Prostate gland (tissue), 2 donors: Measurements from ENCODE around the gene HNRNPM. TPM values are rescaled to one million over a fixed set of nuclear protein-coding genes. Genes with fewer than 3 reads are reported as not detected.

Experiments used
- DNase-seq: peaks from one replicate; pipeline ENCODE4 v3.0.0-alpha.2; 2019; ENCODE audit warnings: low spot score
- H3K27ac ChIP-seq, 2 donors: fragments of 200-600 bp; sonication (generic); 2 replicates each; pipeline ENCODE4 v1.5.1; 2017 to 2019
- H3K27me3 ChIP-seq: fragments of 200-600 bp; sonication (generic); replicated peaks from 2 replicates; pipeline ENCODE4 v1.5.1; 2019; ENCODE audit not compliant: insufficient read depth
- H3K36me3 ChIP-seq, 2 donors: fragments of 200-600 bp; sonication (generic); 1 replicate in 1 of 2; 2 replicates in 1 of 2; pipeline versions ENCODE4 v1.5.1 to v1.8.1; 2017 to 2019
- H3K4me1 ChIP-seq: fragments of 200-600 bp; sonication (generic); replicated peaks from 2 replicates; pipeline ENCODE4 v1.5.1; 2019
- H3K4me3 ChIP-seq, 2 donors: fragments of 200-600 bp; sonication (generic); 2 replicates each; pipeline ENCODE4 v1.5.1; 2017 to 2019
- H3K9me3 ChIP-seq: fragments of 200-600 bp; sonication (generic); 2 replicates; pipeline ENCODE4 v1.5.1; 2017
- CTCF ChIP-seq, 4 experiments: fragments of 200-600 bp in 2 of 4; fragments of 450-650 bp in 2 of 4; sonication (generic) in 2 of 4; IDR thresholded peaks; 1 replicate in 3 of 4; 2 replicates in 1 of 4; pipeline ENCODE4 v1.5.1; 2016 to 2019; ENCODE audit warnings: antibody characterized with exemption in 4 of 4, mild to moderate bottlenecking in 2 of 4, moderate library complexity in 2 of 4
- POLR2A ChIP-seq: fragments of 450-650 bp; IDR thresholded peaks from one replicate; pipeline ENCODE4 v1.6.1; 2016; ENCODE audit warnings: antibody characterized with exemption, mild to moderate bottlenecking
- POLR2AphosphoS5 ChIP-seq: sonication (generic); formaldehyde crosslinking; IDR thresholded peaks from one replicate; pipeline ENCODE4 v1.6.1; 2017; ENCODE audit warnings: antibody characterized with exemption
- WGBS: methylation state at CpG from one replicate; pipeline ENCODE4 v1.1.5; 2018; 5-methylcytosine and 5-hydroxymethylcytosine counted together
- intact Hi-C: fragments of 100-400 bp; cut with DNase I; formaldehyde crosslinking; loops from one replicate; pipeline ENCODE4 v1.14.2; 2022
- total RNA-seq, 2 donors: library from RNA; depleted of rRNA; stranded (reverse); fragments of >200 nt; gene quantifications; one replicate each; pipeline ENCODE4 v1.1.0, GENCODE V29; 2016

The HNRNPM gene
- total RNA-seq, 2 donors from 2014 or later: 111 to 147 TPM

DNA sequence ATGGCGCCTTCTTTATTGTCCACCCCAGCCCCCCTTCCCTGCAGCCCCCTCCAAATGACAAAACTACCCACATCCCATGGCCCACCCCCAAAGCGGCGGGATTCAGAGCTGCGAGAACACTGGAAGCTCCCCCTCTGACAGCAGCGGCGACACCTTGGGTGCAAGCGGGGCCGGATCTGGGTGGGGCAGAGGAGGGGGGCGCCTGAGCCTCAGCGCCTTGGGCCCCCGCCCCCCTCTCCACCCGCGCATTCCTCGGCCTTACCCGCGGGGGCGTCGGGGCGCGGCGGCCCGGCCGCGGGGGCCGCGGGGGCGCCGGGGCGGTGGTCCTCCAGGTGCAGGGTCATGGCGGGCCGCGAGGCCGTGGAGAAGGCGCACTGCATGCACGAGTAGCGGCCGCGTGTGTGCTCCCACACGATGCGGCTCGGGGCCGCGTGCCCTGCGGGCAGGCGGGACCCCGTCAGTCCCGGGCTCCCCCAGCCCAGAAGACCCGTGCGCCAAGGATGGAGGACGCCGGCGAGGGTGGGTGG lies 65.9 kb downstream of the HNRNPM start:
- no peak for DNase-seq
- H3K27me3 ChIP-seq: no peaks in the 10 kb centered on the region
- H3K27ac ChIP-seq: no peak overlapping the region
- H3K9me3 ChIP-seq: no peaks in the 10 kb centered on the region
- H3K4me3 ChIP-seq: no peak overlapping the region
- TF ChIP-seq CTCF (IDR thresholded peaks at IDR 0.05): no peak
- WGBS: 80% methylated on average over 35 of the region's 52 CpGs
- H3K36me3 ChIP-seq: no peaks in the 10 kb centered on the region
- intact Hi-C loops: no loop called here
- peaks cover 11% of the 10 kb centered on the region for H3K4me1 ChIP-seq

GRCh38 chr19:8511573-8512101 lies 66.9 kb downstream of the HNRNPM start:
- no peaks in the 10 kb centered on the region for H3K27me3 ChIP-seq
- H3K4me3 ChIP-seq: no peak overlapping the region
- intact Hi-C loops: no loop called here
- no peaks in the 10 kb centered on the region for H3K36me3 ChIP-seq
- TF ChIP-seq POLR2A (no peak), POLR2AphosphoS5 (no peak), CTCF (IDR thresholded peaks at IDR 0.05) (no peak)
- no peak for DNase-seq
- no peaks in the 10 kb centered on the region for H3K9me3 ChIP-seq
- H3K27ac ChIP-seq: no peak overlapping the region
- WGBS: 56% methylated on average over 45 of the region's 45 CpGs
- H3K4me1 ChIP-seq: peaks cover 7% of the 10 kb centered on the region

- Histone ChIP-seq H3K4me3 (no peak overlapping the region), H3K27me3 (no peaks in the 10 kb centered on the region), H3K9me3 (no peaks in the 10 kb centered on the region), H3K36me3 (no peaks in the 10 kb centered on the region), H3K27ac (no peak overlapping the region), H3K4me1 (peaks cover 7% of the 10 kb centered on the region)
- no peak for DNase-seq
- 79% methylated on average over 22 of the region's 22 CpGs for WGBS
- TF ChIP-seq POLR2AphosphoS5: no peak
- no peak for TF ChIP-seq CTCF (IDR thresholded peaks at IDR 0.05)
- no peak for TF ChIP-seq POLR2A
- intact Hi-C loops: no loop called here
These were observed 67.6 kb downstream of the HNRNPM start for GRCh38 chr19:8512115-8512967.

GRCh38 chr19:8513036-8513686 lies 68.4 kb downstream of the HNRNPM start:
- no peak for DNase-seq
- Histone ChIP-seq H3K4me1 (peaks cover 7% of the 10 kb centered on the region), H3K4me3 (peak overlapping the region; percentile 73 to 97), H3K27me3 (no peaks in the 10 kb centered on the region), H3K27ac (peak overlapping the region; percentile 98 to 100), H3K36me3 (no peaks in the 10 kb centered on the region), H3K9me3 (no peaks in the 10 kb centered on the region)
- peak in 1 of 4 experiments; percentile 11 for TF ChIP-seq CTCF (IDR thresholded peaks at IDR 0.05)
- TF ChIP-seq POLR2AphosphoS5: no peak
- WGBS: 61% methylated on average over 19 of the region's 19 CpGs
- intact Hi-C loops: no loop called here
